Activated naive CD8-positive, alpha-beta T cell treated with anti-CD3 and anti-CD28 coated beads, Interleukin-2, amount 10 ng/mL, durations not matched to agents 7 days and 5 days (primary cell): ENCODE data around the gene SYCE1L. TPM values are rescaled to one million over a fixed set of nuclear protein-coding genes. Genes with fewer than 3 reads are reported as not detected.

ENCODE experiments used
- ATAC-seq: fragments of 150-1000 bp; cut with Tn5 transposase; one replicate; pipeline ENCODE4 v1.10.0; 2021; ENCODE audit warnings: low read depth, moderate library complexity
- POLR2A ChIA-PET: fragments of 350-600 bp; sonication (Branson Sonifier 250); formaldehyde crosslinking; loops from one replicate; lab custom pipeline; 2021; ENCODE audit warnings: antibody characterized with exemption; lab: Charles Lee
- DNase-seq: peaks from one replicate; pipeline ENCODE4 v3.0.0; 2021
- H3K27ac Mint-ChIP-seq: one replicate; pipeline ENCODE4 v1.8.0; 2022; ENCODE audit warnings: mild to moderate bottlenecking, mixed read lengths
- H3K27me3 Mint-ChIP-seq: one replicate; pipeline ENCODE4 v1.8.0; 2022; ENCODE audit warnings: mild to moderate bottlenecking, moderate library complexity, mixed read lengths
- H3K36me3 Mint-ChIP-seq: one replicate; pipeline ENCODE4 v1.8.0; 2021; ENCODE audit warnings: mild to moderate bottlenecking, mixed read lengths
- H3K4me1 Mint-ChIP-seq: one replicate; pipeline ENCODE4 v1.8.0; 2021; ENCODE audit warnings: mixed read lengths
- H3K4me3 Mint-ChIP-seq: one replicate; pipeline ENCODE4 v1.8.0; 2022; ENCODE audit warnings: mild to moderate bottlenecking, moderate library complexity, mixed read lengths
- H3K9me3 Mint-ChIP-seq: one replicate; pipeline ENCODE4 v1.8.0; 2021; ENCODE audit warnings: mixed read lengths
- total RNA-seq, 2 experiments: library from RNA; stranded (reverse); gene quantifications; one replicate each; pipeline ENCODE4 v1.2.3, GENCODE V29; 2021

SYCE1L gene
- total RNA-seq, 2 experiments from 2014 or later: 13.3 to 17.1 TPM

DNA sequence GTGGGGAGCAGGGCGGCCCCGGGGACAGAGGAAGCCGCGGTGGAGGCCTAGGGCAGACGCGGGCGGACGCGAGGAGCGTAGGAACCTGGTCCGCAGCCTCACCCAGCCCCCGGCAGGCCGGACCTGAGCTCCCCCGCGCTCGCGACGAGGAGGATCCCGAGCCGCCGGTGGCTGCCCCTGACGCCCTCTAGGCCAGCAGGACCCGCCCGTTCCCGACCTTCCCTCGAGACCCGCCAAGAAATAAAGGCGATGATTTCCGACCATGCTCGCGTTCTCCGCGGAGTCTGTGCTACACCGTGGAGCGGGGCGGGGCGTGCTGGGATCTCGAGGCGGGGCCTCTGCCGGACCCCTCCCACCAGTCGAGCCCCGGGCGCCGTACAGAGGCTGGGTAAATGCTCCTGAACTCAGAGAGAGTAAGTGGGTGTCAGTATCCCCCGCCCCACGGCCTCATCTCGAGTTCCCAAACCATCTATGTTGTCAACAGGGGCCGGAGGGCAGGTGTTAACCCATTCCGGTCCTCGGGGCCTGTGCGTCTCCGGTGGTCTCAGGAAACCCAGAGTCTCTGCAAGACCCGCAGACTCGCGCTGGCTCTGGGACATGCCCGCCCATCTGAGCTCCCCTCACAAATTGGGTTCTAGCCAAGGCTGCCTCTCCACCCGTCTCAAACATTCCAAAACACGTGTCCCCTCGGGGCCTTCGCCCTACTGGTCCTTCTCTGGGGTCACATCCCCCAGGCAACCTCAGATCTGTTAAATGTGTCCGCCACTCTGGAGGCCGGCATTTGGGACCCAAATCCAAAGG is 13.7 kb downstream of the SYCE1L start:
- Mint-ChIP-seq H3K36me3 (no peaks in the 10 kb centered on the region), H3K27ac (peak overlapping the region; percentile 73), H3K4me3 (peak overlapping the region; percentile 87), H3K9me3 (no peaks in the 10 kb centered on the region), H3K4me1 (peaks cover 6% of the 10 kb centered on the region), H3K27me3 (no peaks in the 10 kb centered on the region)
- peak; percentile 86 for DNase-seq
- POLR2A ChIA-PET: interaction anchor here (0.5 to 1.3 kb wide), 4 partner anchors 12 to 1565 kb away, joined by 3 to 7 read pairs (median 3); partner anchors contain the start of genes KARS1, MON1B and TERF2IP
- ATAC-seq: peak; percentile 84

GRCh38 chr16:77213542-77214106 is 14.4 kb downstream of the SYCE1L start:
- POLR2A ChIA-PET: interaction anchor here (0.5 to 1.3 kb wide), 2 partner anchors 1565 to 1566 kb away, joined by 3 read pairs; partner anchors contain the start of genes KARS1 and TERF2IP
- Mint-ChIP-seq H3K27me3 (no peaks in the 10 kb centered on the region), H3K27ac (no peak overlapping the region), H3K36me3 (no peaks in the 10 kb centered on the region), H3K4me1 (peaks cover 6% of the 10 kb centered on the region), H3K4me3 (peak overlapping the region; percentile 87), H3K9me3 (no peaks in the 10 kb centered on the region)
- DNase-seq (no peak), ATAC-seq (no peak)

GRCh38 chr16:77214411-77215138 is 15.4 kb downstream of the SYCE1L start:
- no peak for ATAC-seq
- H3K4me1 Mint-ChIP-seq: peaks cover 6% of the 10 kb centered on the region
- POLR2A ChIA-PET: interaction anchor here (1.5 kb wide), 1 partner anchor 23 kb away, joined by 3 read pairs; no protein-coding TSS in a partner anchor
- H3K36me3 Mint-ChIP-seq: no peaks in the 10 kb centered on the region
- no peaks in the 10 kb centered on the region for H3K27me3 Mint-ChIP-seq
- no peaks in the 10 kb centered on the region for H3K9me3 Mint-ChIP-seq
- no peak for DNase-seq
- H3K4me3 Mint-ChIP-seq: no peak overlapping the region
- no peak overlapping the region for H3K27ac Mint-ChIP-seq

- POLR2A ChIA-PET: no interaction called here
- Mint-ChIP-seq H3K9me3 (no peaks in the 10 kb centered on the region), H3K4me1 (peaks cover 4% of the 10 kb centered on the region), H3K27me3 (no peaks in the 10 kb centered on the region), H3K36me3 (no peaks in the 10 kb centered on the region), H3K4me3 (no peak overlapping the region), H3K27ac (no peak overlapping the region)
- ATAC-seq: no peak
- no peak for DNase-seq
Measured at GRCh38 chr16:77219437-77219836, 20.2 kb downstream of the SYCE1L start.

GRCh38 chr16:77220427-77220826 is 21.2 kb downstream of the SYCE1L start:
- Mint-ChIP-seq H3K27ac (no peak overlapping the region), H3K4me3 (no peak overlapping the region), H3K36me3 (no peaks in the 10 kb centered on the region), H3K9me3 (no peaks in the 10 kb centered on the region), H3K4me1 (peaks cover 4% of the 10 kb centered on the region), H3K27me3 (no peaks in the 10 kb centered on the region)
- POLR2A ChIA-PET: no interaction called here
- ATAC-seq (no peak), DNase-seq (no peak)

- POLR2A ChIA-PET: no interaction called here
- no peak overlapping the region for H3K4me3 Mint-ChIP-seq
- no peaks in the 10 kb centered on the region for H3K27me3 Mint-ChIP-seq
- no peak for ATAC-seq
- no peaks in the 10 kb centered on the region for H3K9me3 Mint-ChIP-seq
- H3K36me3 Mint-ChIP-seq: no peaks in the 10 kb centered on the region
- no peak overlapping the region for H3K27ac Mint-ChIP-seq
- peaks cover 4% of the 10 kb centered on the region for H3K4me1 Mint-ChIP-seq
- DNase-seq: no peak
Measured at GRCh38 chr16:77221482-77221881, 22.3 kb downstream of the SYCE1L start.

DNA sequence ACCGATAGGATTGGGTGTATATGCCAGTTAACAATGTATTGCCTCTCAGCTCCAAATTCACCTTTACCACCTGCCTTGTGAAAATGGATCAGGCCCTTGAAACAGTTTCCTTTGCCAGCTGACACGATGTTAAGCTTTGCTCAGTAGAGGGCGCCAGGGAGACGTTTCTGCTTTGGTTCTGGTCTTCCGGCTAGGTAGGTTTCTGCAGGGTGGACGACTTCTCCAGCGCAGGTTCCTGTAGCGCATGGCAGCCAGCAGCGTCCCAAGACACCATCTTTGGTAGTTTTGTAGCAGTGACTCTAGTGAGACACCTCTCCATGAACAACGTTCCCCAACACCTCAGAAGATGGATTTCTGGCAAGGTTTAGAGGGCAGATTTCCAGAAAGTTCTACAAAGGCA is 24.0 kb downstream of the SYCE1L start:
- no peak overlapping the region for H3K27ac Mint-ChIP-seq
- DNase-seq: no peak
- H3K9me3 Mint-ChIP-seq: no peaks in the 10 kb centered on the region
- H3K27me3 Mint-ChIP-seq: peaks cover 3% of the 10 kb centered on the region
- H3K4me3 Mint-ChIP-seq: no peak overlapping the region
- POLR2A ChIA-PET: interaction anchor here (0.8 kb wide), 1 partner anchor 11 kb away, joined by 3 read pairs; no protein-coding TSS in a partner anchor
- no peaks in the 10 kb centered on the region for H3K36me3 Mint-ChIP-seq
- peaks cover 4% of the 10 kb centered on the region for H3K4me1 Mint-ChIP-seq
- ATAC-seq: no peak

GRCh38 chr16:77225182-77225581 is 26.0 kb downstream of the SYCE1L start:
- Mint-ChIP-seq H3K36me3 (no peaks in the 10 kb centered on the region), H3K4me3 (no peak overlapping the region), H3K27ac (no peak overlapping the region), H3K4me1 (peaks cover 4% of the 10 kb centered on the region), H3K27me3 (peaks cover 11% of the 10 kb centered on the region), H3K9me3 (no peaks in the 10 kb centered on the region)
- ATAC-seq: no peak
- POLR2A ChIA-PET: no interaction called here
- DNase-seq: no peak

GRCh38 chr16:77227745-77228144 is 28.5 kb downstream of the SYCE1L start:
- H3K27me3 Mint-ChIP-seq: peaks cover 11% of the 10 kb centered on the region
- ATAC-seq: no peak
- POLR2A ChIA-PET: no interaction called here
- H3K36me3 Mint-ChIP-seq: no peaks in the 10 kb centered on the region
- H3K4me3 Mint-ChIP-seq: no peak overlapping the region
- no peaks in the 10 kb centered on the region for H3K9me3 Mint-ChIP-seq
- no peak for DNase-seq
- peaks cover 4% of the 10 kb centered on the region for H3K4me1 Mint-ChIP-seq
- H3K27ac Mint-ChIP-seq: no peak overlapping the region

GRCh38 chr16:77231047-77231446 is 31.8 kb downstream of the SYCE1L start:
- H3K27me3 Mint-ChIP-seq: peaks cover 20% of the 10 kb centered on the region
- POLR2A ChIA-PET: no interaction called here
- ATAC-seq: no peak
- H3K4me1 Mint-ChIP-seq: peaks cover 2% of the 10 kb centered on the region
- no peaks in the 10 kb centered on the region for H3K36me3 Mint-ChIP-seq
- H3K27ac Mint-ChIP-seq: no peak overlapping the region
- H3K9me3 Mint-ChIP-seq: no peaks in the 10 kb centered on the region
- no peak overlapping the region for H3K4me3 Mint-ChIP-seq
- no peak for DNase-seq

DNA sequence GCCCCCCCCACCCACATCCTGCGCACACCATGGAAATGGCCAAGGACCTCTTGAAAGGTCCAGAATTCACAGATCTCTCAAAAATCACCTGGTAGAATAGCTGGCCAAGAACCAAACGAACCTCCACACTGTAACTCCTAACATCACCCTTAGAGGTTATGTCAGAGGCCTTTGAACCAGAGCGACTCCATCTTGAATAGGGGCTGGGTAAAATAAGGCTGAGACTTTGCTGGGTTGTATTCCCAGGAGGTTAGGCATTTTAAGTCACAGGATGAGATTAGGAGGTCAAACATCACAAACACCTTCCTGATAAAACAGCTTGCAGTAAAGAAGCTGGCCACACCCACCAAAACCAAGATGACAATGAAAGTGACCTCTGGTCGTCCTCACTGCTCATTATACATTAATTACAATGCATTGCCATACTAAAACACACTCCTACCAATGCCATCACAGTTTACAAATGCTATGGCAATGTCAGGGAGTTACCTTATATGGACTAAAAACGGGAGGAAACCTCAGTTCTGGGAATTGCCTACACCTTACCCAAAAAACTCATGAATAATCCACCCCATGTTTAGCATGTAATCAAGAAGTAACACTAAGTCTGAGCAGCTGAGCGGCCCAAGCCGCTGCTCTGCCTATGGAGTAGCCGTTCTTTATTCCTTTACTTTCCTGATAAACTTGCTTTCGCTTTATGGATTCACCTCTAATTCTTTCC is 34.8 kb downstream of the SYCE1L start:
- POLR2A ChIA-PET: no interaction called here
- Mint-ChIP-seq H3K9me3 (no peaks in the 10 kb centered on the region), H3K27me3 (peaks cover 15% of the 10 kb centered on the region), H3K36me3 (no peaks in the 10 kb centered on the region), H3K4me1 (peaks cover 5% of the 10 kb centered on the region), H3K4me3 (no peak overlapping the region), H3K27ac (no peak overlapping the region)
- no peak for ATAC-seq
- DNase-seq: no peak

- H3K9me3 Mint-ChIP-seq: no peaks in the 10 kb centered on the region
- H3K4me3 Mint-ChIP-seq: no peak overlapping the region
- peaks cover 5% of the 10 kb centered on the region for H3K4me1 Mint-ChIP-seq
- no peaks in the 10 kb centered on the region for H3K36me3 Mint-ChIP-seq
- POLR2A ChIA-PET: no interaction called here
- ATAC-seq (no peak), DNase-seq (no peak)
- H3K27me3 Mint-ChIP-seq: peaks cover 15% of the 10 kb centered on the region
- H3K27ac Mint-ChIP-seq: no peak overlapping the region
Measured at GRCh38 chr16:77234611-77235010, 35.4 kb downstream of the SYCE1L start.

DNA sequence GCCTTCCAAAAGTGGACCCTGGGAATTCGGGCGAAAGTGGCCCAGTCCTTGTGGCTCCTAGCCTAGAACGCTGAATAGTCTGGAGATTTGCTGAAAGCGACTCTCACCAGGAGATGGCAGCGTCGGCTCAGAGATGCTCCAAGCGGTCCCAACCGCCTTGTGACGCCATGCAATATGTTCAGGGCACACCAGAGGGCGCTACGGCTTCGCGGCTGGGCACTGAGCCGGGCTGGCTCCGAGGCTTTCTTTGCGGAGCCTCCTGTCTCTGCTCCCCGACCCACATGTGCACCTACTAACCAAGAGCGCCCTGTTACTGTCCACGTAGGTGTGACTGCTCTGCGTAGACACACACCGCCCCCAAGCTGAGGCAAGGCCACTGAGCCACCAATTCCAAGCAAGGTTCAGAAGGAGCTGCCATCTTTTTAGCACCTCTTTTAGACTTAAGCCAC is 36.9 kb downstream of the SYCE1L start:
- no peak overlapping the region for H3K27ac Mint-ChIP-seq
- POLR2A ChIA-PET: no interaction called here
- no peaks in the 10 kb centered on the region for H3K9me3 Mint-ChIP-seq
- peak; percentile 89 for DNase-seq
- H3K4me3 Mint-ChIP-seq: peak overlapping the region; percentile 45
- H3K27me3 Mint-ChIP-seq: peaks cover 13% of the 10 kb centered on the region
- H3K36me3 Mint-ChIP-seq: no peaks in the 10 kb centered on the region
- peaks cover 5% of the 10 kb centered on the region for H3K4me1 Mint-ChIP-seq
- ATAC-seq: peak; percentile 99
